Ecto neural progenitor cell (in vitro differentiated cells): ENCODE data around the gene MMUT.
A peak's percentile ranks its signal among the peaks of the same experiment; 100 is the strongest.
"Not testable (repeated sequence)": the region's sequence is repeated elsewhere in the genome, so short reads cannot be mapped to it uniquely, and the experiment has no call there.

Source experiments
- DNase-seq: peaks from one replicate; pipeline ENCODE4 v3.0.0-alpha.2; 2018; ENCODE audit warnings: low spot score

The MMUT gene

DNA sequence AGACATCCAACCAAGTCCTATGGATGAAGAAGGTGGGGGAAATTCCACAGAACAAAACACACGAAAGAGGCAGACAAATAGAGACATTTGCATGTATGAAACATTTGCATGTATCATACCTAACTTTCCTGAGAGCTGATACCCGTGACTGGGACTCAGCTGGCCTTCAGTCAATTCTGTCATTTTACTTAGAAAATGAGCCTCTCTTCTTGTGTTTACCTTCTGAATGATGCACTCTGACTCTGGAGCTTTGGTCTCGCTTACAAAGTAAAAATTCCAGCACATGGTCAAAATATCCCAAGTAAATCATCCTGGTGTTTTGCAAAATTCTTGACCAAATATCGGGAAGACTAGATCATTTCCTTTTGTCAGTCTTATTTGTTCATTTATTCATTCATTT lies 46.9 kb downstream of the MMUT start:
- no peak for DNase-seq

DNA sequence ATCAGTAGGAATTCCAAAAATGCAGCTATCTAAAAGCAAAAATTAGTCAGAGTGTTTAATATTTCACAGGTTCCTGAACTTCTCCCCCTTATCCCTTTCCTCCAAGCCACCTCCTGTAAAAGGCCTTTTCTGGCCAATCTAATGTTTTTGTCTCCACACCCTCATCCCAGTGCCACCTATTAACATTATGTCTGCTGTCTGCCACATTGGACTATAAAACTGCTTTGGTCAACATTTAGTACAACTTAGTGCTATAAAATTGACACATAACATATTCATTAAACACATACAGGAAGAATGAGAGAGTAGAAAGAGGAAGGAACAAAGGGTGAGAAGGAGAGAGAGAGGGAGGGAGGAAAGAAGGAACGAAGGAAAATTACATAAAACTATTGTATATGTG lies 47.7 kb downstream of the MMUT start:
- DNase-seq = no peak

DNA sequence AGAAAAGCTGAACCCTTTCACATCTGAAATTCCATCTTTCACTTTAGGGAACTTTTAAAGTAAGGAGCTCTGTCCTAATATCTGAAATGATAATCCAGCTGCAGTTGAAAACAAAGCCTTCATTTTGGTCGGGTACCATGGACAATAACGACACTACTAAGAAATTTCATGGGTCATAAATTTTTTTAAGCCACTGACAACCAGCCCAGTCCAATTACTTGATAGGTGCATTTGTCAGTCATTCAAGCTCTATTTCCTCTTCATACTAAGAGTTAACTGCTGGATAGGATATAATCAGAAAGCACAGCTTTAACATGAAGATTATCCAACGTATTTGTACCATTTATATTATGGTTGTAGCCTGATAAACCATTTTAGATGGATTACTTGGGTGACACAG lies 52.5 kb downstream of the MMUT start:
- no peak for DNase-seq

DNA sequence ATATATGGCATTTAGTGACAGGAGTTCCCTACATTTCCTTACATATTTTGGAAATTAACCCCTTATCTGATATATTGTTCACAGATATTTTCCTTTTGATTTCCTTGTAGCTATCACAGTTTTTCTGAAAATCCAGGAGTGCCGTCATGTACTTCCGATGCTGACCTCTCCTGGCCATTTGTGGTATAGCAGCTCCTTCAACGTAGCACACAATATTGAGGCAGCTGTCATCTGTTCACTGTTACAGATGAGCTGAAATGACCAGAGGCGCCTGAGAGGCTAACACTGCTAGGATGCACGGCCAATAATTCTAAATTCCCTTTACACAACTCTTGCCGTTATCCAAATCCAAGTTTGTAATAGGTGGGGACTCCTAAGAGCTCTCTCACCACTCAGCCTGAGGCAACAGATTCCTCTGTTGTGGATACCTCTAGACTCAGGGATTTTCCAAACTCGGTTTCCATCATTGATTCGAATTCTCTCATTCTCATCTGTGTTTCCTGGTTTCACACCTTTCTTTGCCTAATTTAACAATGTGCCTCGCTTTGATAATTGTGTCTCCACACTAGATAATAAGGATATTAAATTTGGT lies 53.0 kb downstream of the MMUT start:
- peak; percentile 78 for DNase-seq

DNA sequence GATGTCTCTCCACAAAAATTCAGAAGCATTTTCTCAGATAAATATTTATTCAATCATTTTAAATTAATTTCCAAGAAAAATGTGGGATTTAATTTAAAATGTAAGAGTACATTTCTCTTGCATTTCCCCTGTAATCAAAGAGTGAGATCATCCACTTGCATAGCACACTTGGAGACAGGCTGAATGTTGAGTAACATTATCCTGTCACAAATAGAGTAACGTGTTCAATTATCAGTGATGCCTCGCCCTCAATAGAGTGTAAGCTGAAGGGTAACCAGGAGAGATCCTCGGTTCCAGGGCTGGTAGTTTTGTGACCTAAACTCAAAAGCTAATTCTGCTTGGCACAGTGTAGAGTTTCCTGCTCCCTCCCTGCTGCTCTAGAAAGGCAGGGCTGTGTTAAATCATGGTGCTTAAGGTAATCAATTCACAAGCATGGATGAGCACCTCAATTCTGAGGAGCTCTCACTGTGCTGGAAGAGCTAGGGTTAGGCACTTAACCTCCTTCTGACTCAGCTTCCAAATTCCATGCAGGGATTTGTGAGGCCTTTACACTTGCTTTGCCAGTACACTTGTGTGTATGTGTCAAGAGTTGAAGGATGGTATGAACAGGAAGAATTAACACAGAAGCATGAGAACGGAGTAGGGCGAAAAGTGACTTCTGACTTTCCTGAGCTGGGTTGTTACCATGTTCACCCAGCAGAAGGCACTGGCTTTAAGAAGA lies 56.6 kb downstream of the MMUT start:
- DNase-seq = no peak

DNA sequence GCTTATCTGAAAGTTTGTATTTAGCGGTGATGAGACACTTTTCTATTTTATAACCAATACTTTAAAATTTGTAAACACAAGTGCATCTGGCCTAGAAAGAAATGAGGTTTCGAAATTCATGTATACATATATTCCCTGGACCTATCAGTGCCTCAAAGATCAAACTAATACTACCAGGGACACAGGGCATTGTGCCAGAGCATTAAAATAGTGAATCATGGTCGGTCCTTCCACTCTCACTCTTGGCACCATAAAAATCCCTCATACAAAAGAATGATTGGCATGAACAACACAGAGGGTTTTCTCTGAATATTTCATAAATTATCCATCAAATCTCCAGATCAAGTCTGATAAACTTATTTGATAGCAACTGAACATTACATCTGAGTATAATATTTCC lies 62.0 kb downstream of the MMUT start:
- DNase-seq = no peak

DNA sequence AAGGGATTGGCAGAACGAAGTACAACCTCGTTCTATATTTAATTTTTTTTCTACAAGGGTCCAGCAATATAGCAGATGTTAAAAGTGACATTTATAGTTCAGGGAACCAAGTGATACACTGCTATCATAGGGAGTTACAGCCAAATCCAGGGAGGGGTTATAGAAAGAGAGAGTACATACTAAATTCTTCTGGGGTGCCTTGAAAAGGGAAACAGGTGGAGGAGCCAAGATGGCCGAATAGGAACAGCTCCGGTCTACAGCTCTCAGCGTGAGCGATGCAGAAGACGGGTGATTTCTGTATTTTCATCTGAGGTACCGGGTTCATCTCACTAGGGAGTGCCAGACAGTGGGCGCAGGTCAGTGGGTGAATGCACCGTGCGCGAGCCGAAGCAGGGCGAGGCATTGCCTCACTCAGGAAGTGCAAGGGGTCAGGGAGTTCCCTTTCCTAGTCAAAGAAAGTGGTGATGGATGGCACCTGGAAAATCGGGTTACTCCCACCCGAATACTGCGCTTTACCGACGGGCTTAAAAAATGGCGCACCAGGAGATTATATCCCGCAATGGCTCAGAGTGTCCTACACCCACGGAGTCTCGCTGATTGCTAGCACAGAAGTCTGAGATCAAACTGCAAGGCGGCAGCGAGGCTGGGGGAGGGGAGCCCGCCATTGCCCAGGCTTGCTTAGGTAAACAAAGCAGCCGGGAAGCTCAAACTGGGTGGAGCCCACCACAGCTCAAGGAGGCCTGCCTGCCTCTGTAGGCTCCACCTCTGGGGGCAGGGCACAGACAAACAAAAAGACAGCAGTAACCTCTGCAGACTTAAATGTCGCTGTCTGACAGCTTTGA lies 76.2 kb downstream of the MMUT start:
- DNase-seq = not testable (repeated sequence)

DNA sequence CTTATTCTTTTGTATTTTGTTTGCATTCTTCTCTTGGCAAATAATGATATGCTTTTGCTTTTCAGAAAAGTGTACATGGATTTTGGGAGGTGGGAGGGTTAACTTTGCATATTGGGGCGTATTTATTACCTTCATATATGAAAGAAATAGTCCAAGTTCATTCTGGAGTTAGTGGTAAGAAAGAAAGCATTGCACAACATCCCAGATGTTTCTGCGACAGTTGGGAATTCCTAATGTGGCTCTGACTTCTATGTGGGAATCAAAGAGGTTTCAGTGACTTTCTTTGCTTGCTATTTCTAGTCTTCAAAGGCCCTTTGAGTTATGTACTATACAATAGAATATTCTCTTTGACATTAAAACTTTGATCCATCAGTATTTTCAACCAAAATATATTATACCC lies 78.1 kb downstream of the MMUT start:
- no peak for DNase-seq
